GM12891 (cell line): ENCODE results near the gene FITM1.
"Not testable (repeated sequence)": the region's sequence is repeated elsewhere in the genome, so short reads cannot be mapped to it uniquely, and the experiment has no call there.

Experiments
- DNase-seq: peaks from one replicate; pipeline ENCODE4 v3.0.0; 2011; ENCODE audit warnings: low spot score; ENCODE audit not compliant: insufficient read length
- FAIRE-seq: peaks from 2 replicates; lab custom pipeline; 2011; peaks lifted over from hg19 to GRCh38; lab: Jason Lieb, UNC
- PAX5 ChIP-seq: IDR thresholded peaks from 2 replicates; pipeline ENCODE4 v1.6.1; 2011; ENCODE audit warnings: low read length, moderate library complexity, mild to moderate bottlenecking; ENCODE audit not compliant: insufficient read depth, severe bottlenecking
- POLR2A ChIP-seq: IDR thresholded peaks from 2 replicates; pipeline ENCODE4 v1.6.1; 2011; ENCODE audit warnings: low read depth, low read length, control low read depth
- POLR2AphosphoS5 ChIP-seq: IDR thresholded peaks from 2 replicates; pipeline ENCODE4 v1.6.1; 2011; ENCODE audit warnings: low read depth, low read length, control low read depth
- POU2F2 ChIP-seq: IDR thresholded peaks from 2 replicates; pipeline ENCODE4 v1.6.1; 2011; ENCODE audit warnings: low read depth, mild to moderate bottlenecking, control low read depth, low read length, moderate library complexity
- SPI1 ChIP-seq: IDR thresholded peaks from 2 replicates; pipeline ENCODE4 v1.6.1; 2011; ENCODE audit warnings: low read depth, low read length, control low read depth
- TAF1 ChIP-seq: IDR thresholded peaks from 2 replicates; pipeline ENCODE4 v1.6.1; 2011; ENCODE audit warnings: low read depth, low read length, control low read depth

FITM1 gene

GRCh38 chr14:24096545-24097181 is 33.8 kb upstream of the FITM1 start:
- TF ChIP-seq POLR2AphosphoS5 (no peak), SPI1 (no peak), PAX5 (no peak), TAF1 (no peak), POLR2A (no peak), POU2F2 (no peak)
- FAIRE-seq (peak; percentile 26), DNase-seq (no peak)

GRCh38 chr14:24098229-24098926 is 32.1 kb upstream of the FITM1 start:
- TF ChIP-seq POLR2A (no peak), POLR2AphosphoS5 (no peak), SPI1 (no peak), TAF1 (no peak), PAX5 (no peak)
- DNase-seq (no peak), FAIRE-seq (no peak)

GRCh38 chr14:24098927-24099813 is 31.3 kb upstream of the FITM1 start:
- no peak for FAIRE-seq
- TF ChIP-seq POLR2A: no peak
- no peak for TF ChIP-seq TAF1
- TF ChIP-seq PAX5: no peak
- no peak for TF ChIP-seq SPI1
- no peak for TF ChIP-seq POLR2AphosphoS5
- TF ChIP-seq POU2F2: no peak

GRCh38 chr14:24100197-24100981 is 30.1 kb upstream of the FITM1 start:
- DNase-seq: no peak
- TF ChIP-seq PAX5 (no peak), TAF1 (no peak), POU2F2 (no peak), POLR2A (no peak), POLR2AphosphoS5 (no peak), SPI1 (no peak)
- FAIRE-seq: no peak

More at GRCh38 chr14:24098927-24099813, 31.3 kb upstream of the FITM1 start:
- DNase-seq: no peak

GRCh38 chr14:24100982-24101494 is 29.4 kb upstream of the FITM1 start:
- DNase-seq (no peak), FAIRE-seq (no peak)
- no peak for TF ChIP-seq POLR2A
- TF ChIP-seq POU2F2: no peak
- TF ChIP-seq POLR2AphosphoS5: no peak
- TF ChIP-seq PAX5: no peak
- no peak for TF ChIP-seq TAF1
- no peak for TF ChIP-seq SPI1

- FAIRE-seq (no peak), DNase-seq (no peak)
- TF ChIP-seq POLR2A (no peak), PAX5 (no peak), POU2F2 (no peak), TAF1 (no peak)
These were observed 28.0 kb upstream of the FITM1 start for GRCh38 chr14:24102357-24103048.

GRCh38 chr14:24103451-24103850 is 27.0 kb upstream of the FITM1 start:
- TF ChIP-seq PAX5 (no peak), POU2F2 (no peak), SPI1 (no peak), TAF1 (no peak), POLR2AphosphoS5 (no peak), POLR2A (no peak)
- FAIRE-seq (no peak), DNase-seq (no peak)

GRCh38 chr14:24105609-24106239 is 24.7 kb upstream of the FITM1 start:
- not testable (repeated sequence) for FAIRE-seq, DNase-seq
